ENCODE measurements around the gene OSBPL5.

OSBPL5 gene

DNA sequence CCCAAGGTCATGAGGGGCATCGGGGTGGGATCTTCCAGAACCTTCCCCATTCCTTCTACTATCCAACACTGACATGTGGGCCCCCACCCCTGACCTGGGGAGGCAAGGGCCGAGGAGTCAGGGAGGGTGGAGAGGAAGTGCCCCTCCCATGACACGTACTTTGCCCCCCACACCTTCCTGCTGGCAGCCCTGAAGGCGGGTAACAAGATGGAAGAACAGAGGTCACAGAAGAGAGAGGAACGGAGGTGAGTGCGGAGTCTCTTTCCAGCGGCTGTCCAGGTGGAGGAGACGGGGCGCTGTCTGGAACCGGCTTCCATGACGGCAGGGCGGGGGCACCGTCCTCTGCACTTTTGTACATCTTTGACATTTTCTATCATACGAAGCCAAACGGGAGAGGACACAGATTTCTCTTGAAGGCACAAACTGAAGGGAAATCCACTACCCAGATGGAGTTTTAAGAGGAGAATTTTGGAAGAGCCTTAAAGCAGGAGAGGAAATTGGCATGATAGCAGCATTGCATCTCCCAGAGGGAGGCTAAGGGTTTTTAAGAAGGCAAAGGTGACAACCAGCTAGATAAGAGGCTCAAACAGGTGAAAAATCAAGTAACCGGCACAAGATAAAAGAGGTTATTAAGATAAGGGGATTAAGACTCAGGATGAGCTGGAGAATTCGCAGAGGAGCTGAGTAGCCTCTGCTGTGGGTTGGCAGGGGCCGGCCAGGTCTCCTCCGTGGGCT, 16.7 kb downstream of the OSBPL5 start:
- Histone ChIP-seq H4K20me1 (ENCODE audit: control insufficient read depth, insufficient read depth, low read depth, low read length) (no peaks in the 10 kb centered on the region), H3K27me3 (ENCODE audit: control insufficient read depth, low read length) (no peaks in the 10 kb centered on the region), H3K4me1 (ENCODE audit: control insufficient read depth, low read length) (no peaks in the 10 kb centered on the region), H3K36me3 (ENCODE audit: control insufficient read depth, low read length) (no peaks in the 10 kb centered on the region), H3K27ac (ENCODE audit: low read depth, low read length) (no peak overlapping the region), H3K4me3 (ENCODE audit: low read length) (no peak overlapping the region), H3K4me2 (ENCODE audit: low read length) (no peak overlapping the region), H3K9me3 (ENCODE audit: control insufficient read depth, insufficient read depth, low read length) (no peaks in the 10 kb centered on the region), H3K9me2 (replicated peaks; ENCODE audit: control insufficient read depth, low read length) (no peaks in the 10 kb centered on the region), H3K79me2 (ENCODE audit: control insufficient read depth, low read length) (no peaks in the 10 kb centered on the region), H3F3A (ENCODE audit: control insufficient read depth, insufficient read depth) (no peaks in the 10 kb centered on the region)
- TF ChIP-seq, protein P1, sequence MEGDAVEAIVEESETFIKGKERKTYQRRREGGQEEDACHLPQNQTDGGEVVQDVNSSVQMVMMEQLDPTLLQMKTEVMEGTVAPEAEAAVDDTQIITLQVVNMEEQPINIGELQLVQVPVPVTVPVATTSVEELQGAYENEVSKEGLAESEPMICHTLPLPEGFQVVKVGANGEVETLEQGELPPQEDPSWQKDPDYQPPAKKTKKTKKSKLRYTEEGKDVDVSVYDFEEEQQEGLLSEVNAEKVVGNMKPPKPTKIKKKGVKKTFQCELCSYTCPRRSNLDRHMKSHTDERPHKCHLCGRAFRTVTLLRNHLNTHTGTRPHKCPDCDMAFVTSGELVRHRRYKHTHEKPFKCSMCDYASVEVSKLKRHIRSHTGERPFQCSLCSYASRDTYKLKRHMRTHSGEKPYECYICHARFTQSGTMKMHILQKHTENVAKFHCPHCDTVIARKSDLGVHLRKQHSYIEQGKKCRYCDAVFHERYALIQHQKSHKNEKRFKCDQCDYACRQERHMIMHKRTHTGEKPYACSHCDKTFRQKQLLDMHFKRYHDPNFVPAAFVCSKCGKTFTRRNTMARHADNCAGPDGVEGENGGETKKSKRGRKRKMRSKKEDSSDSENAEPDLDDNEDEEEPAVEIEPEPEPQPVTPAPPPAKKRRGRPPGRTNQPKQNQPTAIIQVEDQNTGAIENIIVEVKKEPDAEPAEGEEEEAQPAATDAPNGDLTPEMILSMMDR (IDR thresholded peaks at IDR 0.05; ENCODE audit: low read depth, low read length, poor library complexity, severe bottlenecking): no peak
- TF ChIP-seq EZH2phosphoT487 (IDR thresholded peaks at IDR 0.05; ENCODE audit: borderline replicate concordance, low read length): no peak

DNA sequence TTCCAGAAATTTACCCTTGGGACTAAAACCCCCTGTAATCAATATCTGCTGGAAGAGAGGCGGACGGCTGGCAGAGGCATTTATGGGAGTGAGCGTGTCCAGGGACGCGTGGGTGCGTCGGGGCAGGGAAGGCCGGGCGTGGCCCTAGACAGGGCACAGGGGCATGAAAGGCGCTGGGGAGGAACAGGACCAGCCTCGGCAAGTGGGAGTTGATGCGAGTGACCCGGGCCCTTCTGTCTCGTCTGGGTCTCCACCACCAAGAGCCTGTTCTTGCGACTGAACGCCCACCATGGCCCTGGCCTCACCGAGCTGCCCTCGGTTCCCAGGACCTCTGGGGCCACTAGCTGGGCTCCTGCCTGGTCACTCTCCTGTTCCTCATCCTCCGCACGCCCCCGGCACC, 17.5 kb downstream of the OSBPL5 start:
- Histone ChIP-seq H4K20me1 (ENCODE audit: control insufficient read depth, insufficient read depth, low read depth, low read length) (no peaks in the 10 kb centered on the region), H3K9me3 (ENCODE audit: control insufficient read depth, insufficient read depth, low read length) (no peaks in the 10 kb centered on the region), H3K9me2 (replicated peaks; ENCODE audit: control insufficient read depth, low read length) (no peaks in the 10 kb centered on the region), H3K4me2 (ENCODE audit: low read length) (no peak overlapping the region), H3K79me2 (ENCODE audit: control insufficient read depth, low read length) (no peaks in the 10 kb centered on the region), H3K36me3 (ENCODE audit: control insufficient read depth, low read length) (no peaks in the 10 kb centered on the region), H3K4me3 (ENCODE audit: low read length) (no peak overlapping the region), H3F3A (ENCODE audit: control insufficient read depth, insufficient read depth) (no peaks in the 10 kb centered on the region), H3K4me1 (ENCODE audit: control insufficient read depth, low read length) (no peaks in the 10 kb centered on the region), H3K27me3 (ENCODE audit: control insufficient read depth, low read length) (no peaks in the 10 kb centered on the region), H3K27ac (ENCODE audit: low read depth, low read length) (no peak overlapping the region)
- TF ChIP-seq, protein P1 (IDR thresholded peaks at IDR 0.05; ENCODE audit: low read depth, low read length, poor library complexity, severe bottlenecking): no peak
- no peak for TF ChIP-seq EZH2phosphoT487 (IDR thresholded peaks at IDR 0.05; ENCODE audit: borderline replicate concordance, low read length)

DNA sequence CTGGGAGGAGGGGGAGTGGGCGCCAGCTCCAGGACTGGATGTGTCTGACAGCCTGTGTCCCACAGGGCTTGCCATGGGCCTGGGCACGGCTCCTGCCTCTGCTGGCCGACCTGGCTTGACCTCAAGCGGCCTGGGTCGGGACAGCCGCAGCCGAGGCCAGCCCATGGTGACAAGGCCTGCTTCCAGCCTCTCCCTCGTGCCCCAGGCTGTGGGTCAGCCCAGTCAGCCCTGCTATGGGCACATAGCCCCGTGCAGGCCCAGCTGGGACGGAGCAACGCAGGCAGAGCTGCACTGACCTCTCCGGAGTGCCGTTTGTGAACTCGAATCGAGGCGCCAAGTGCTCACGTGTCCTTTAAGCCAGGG, 17.9 kb downstream of the OSBPL5 start:
- no peaks in the 10 kb centered on the region for H3K9me2 ChIP-seq (replicated peaks; ENCODE audit: control insufficient read depth, low read length)
- no peaks in the 10 kb centered on the region for H3K27me3 ChIP-seq (ENCODE audit: control insufficient read depth, low read length)
- no peaks in the 10 kb centered on the region for H3K79me2 ChIP-seq (ENCODE audit: control insufficient read depth, low read length)
- H3K36me3 ChIP-seq (ENCODE audit: control insufficient read depth, low read length): no peaks in the 10 kb centered on the region
- no peaks in the 10 kb centered on the region for H3F3A ChIP-seq (ENCODE audit: control insufficient read depth, insufficient read depth)
- no peak overlapping the region for H3K4me2 ChIP-seq (ENCODE audit: low read length)
- TF ChIP-seq, protein P1 (IDR thresholded peaks at IDR 0.05; ENCODE audit: low read depth, low read length, poor library complexity, severe bottlenecking): no peak
- no peak for TF ChIP-seq EZH2phosphoT487 (IDR thresholded peaks at IDR 0.05; ENCODE audit: borderline replicate concordance, low read length)
- H3K9me3 ChIP-seq (ENCODE audit: control insufficient read depth, insufficient read depth, low read length): no peaks in the 10 kb centered on the region
- no peak overlapping the region for H3K4me3 ChIP-seq (ENCODE audit: low read length)
- H3K27ac ChIP-seq (ENCODE audit: low read depth, low read length): no peak overlapping the region
- no peaks in the 10 kb centered on the region for H4K20me1 ChIP-seq (ENCODE audit: control insufficient read depth, insufficient read depth, low read depth, low read length)
- no peaks in the 10 kb centered on the region for H3K4me1 ChIP-seq (ENCODE audit: control insufficient read depth, low read length)
